ENCODE results near the gene SLC12A6.

DNA sequence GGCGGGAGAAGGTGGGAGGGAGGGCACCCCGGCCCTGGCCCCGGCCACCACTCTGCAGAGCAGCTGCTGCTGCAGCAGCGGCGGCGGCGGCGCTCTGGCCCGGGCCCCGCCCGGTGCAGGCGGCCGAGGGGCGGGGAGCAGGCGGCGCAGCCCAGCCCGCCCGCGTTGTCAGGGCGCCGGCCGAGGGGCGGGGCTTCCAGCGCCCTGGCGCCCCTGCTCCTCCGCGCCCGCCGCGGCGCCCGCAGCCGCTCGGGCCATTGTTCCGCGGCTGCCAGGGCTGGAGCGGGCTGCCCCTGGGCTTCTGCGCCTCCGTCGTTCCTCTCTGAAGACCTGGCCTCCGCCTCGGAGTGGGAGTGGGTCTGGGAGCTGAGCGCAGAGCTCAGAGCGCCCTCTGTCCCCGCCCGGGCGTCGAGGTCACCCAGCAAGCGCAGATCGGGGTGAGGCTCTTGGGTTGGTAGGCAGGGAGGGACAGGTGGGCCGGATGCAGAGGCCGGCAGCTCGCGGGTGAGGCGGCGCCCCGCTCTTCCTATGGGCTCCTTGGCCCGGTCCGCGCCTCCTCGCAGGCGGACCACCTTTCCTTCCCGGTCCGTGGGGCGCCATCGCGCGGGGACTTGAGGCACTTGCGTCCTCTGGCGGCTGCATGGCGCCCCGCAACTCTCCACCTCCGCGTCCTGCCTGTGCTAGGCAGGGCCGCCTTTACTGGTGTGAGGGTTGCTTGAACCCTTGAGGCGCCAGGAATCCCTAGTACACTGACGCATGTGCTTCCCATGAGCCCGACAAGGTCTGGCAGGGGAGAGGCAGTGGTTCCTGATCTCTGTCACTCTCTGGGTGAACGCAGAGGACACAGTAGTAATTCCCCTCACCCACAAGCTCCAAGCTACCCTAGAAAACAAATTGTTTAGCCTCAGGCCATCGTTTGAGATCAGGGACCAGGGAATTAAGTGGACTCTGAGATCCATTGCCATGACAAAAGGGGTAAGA is 29.8 kb upstream of the SLC12A6 start, which contains the start of gene LPCAT4:
- TF ChIP-seq POLR2A (IDR thresholded peaks at IDR 0.05) (no peak), CTCF (IDR thresholded peaks at IDR 0.05) (peak in 1 of 3 donors; percentile 93)

Measured in lower leg skin (tissue), 3 donors.